ENCODE results near the gene ABTB2. TPM values are rescaled to one million over a fixed set of nuclear protein-coding genes. Genes with fewer than 3 reads are reported as not detected.

ABTB2 gene
- total and polyA plus RNA-seq, 2 experiments from 2014 or later = 2.6 to 12.1 TPM

DNA sequence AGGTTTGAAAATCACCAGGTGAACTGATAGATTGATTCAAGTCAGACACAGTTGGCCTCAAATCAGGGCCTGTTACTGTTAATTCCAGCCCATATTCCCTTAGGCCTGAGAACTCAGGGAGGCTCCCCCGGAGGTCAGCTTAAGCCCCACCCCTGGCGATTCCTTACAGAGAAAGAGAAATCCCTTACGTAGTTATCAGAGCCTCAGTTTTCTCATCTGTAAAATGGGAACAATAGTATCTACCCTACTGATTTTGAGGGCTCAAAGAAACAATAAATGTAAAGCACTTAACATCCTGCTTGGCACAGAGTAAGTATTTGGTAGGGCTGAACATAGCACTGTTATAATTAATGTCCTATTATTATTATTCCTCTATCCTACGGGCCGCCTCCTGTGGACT lies 158.3 kb downstream of the ABTB2 start:
- no peak overlapping the region for H3K4me2 ChIP-seq
- TF ChIP-seq JUNB (IDR thresholded peaks at IDR 0.05; ENCODE audit: unreplicated experiment) = no peak
- no peak for TF ChIP-seq ZNF331 (CRISPR knock-in tag; IDR thresholded peaks at IDR 0.05; ENCODE audit: low read depth)
- TF ChIP-seq, protein P1, sequence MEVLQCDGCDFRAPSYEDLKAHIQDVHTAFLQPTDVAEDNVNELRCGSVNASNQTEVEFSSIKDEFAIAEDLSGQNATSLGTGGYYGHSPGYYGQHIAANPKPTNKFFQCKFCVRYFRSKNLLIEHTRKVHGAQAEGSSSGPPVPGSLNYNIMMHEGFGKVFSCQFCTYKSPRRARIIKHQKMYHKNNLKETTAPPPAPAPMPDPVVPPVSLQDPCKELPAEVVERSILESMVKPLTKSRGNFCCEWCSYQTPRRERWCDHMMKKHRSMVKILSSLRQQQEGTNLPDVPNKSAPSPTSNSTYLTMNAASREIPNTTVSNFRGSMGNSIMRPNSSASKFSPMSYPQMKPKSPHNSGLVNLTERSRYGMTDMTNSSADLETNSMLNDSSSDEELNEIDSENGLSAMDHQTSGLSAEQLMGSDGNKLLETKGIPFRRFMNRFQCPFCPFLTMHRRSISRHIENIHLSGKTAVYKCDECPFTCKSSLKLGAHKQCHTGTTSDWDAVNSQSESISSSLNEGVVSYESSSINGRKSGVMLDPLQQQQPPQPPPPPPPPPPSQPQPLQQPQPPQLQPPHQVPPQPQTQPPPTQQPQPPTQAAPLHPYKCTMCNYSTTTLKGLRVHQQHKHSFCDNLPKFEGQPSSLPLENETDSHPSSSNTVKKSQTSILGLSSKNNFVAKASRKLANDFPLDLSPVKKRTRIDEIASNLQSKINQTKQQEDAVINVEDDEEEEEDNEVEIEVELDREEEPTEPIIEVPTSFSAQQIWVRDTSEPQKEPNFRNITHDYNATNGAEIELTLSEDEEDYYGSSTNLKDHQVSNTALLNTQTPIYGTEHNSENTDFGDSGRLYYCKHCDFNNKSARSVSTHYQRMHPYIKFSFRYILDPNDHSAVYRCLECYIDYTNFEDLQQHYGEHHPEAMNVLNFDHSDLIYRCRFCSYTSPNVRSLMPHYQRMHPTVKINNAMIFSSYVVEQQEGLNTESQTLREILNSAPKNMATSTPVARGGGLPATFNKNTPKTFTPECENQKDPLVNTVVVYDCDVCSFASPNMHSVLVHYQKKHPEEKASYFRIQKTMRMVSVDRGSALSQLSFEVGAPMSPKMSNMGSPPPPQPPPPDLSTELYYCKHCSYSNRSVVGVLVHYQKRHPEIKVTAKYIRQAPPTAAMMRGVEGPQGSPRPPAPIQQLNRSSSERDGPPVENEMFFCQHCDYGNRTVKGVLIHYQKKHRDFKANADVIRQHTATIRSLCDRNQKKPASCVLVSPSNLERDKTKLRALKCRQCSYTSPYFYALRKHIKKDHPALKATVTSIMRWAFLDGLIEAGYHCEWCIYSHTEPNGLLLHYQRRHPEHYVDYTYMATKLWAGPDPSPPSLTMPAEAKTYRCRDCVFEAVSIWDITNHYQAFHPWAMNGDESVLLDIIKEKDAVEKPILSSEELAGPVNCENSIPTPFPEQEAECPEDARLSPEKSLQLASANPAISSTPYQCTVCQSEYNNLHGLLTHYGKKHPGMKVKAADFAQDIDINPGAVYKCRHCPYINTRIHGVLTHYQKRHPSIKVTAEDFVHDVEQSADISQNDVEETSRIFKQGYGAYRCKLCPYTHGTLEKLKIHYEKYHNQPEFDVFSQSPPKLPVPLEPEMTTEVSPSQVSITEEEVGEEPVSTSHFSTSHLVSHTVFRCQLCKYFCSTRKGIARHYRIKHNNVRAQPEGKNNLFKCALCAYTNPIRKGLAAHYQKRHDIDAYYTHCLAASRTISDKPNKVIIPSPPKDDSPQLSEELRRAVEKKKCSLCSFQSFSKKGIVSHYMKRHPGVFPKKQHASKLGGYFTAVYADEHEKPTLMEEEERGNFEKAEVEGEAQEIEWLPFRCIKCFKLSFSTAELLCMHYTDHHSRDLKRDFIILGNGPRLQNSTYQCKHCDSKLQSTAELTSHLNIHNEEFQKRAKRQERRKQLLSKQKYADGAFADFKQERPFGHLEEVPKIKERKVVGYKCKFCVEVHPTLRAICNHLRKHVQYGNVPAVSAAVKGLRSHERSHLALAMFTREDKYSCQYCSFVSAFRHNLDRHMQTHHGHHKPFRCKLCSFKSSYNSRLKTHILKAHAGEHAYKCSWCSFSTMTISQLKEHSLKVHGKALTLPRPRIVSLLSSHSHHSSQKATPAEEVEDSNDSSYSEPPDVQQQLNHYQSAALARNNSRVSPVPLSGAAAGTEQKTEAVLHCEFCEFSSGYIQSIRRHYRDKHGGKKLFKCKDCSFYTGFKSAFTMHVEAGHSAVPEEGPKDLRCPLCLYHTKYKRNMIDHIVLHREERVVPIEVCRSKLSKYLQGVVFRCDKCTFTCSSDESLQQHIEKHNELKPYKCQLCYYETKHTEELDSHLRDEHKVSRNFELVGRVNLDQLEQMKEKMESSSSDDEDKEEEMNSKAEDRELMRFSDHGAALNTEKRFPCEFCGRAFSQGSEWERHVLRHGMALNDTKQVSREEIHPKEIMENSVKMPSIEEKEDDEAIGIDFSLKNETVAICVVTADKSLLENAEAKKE (CRISPR knock-in tag; IDR thresholded peaks at IDR 0.05) = no peak
- TF ChIP-seq EZH2 (IDR thresholded peaks at IDR 0.05; ENCODE audit: low read depth, unreplicated experiment) = no peak
- no peak for TF ChIP-seq EZH2phosphoT487 (IDR thresholded peaks at IDR 0.05; ENCODE audit: unreplicated experiment)
- TF ChIP-seq, protein P2, sequence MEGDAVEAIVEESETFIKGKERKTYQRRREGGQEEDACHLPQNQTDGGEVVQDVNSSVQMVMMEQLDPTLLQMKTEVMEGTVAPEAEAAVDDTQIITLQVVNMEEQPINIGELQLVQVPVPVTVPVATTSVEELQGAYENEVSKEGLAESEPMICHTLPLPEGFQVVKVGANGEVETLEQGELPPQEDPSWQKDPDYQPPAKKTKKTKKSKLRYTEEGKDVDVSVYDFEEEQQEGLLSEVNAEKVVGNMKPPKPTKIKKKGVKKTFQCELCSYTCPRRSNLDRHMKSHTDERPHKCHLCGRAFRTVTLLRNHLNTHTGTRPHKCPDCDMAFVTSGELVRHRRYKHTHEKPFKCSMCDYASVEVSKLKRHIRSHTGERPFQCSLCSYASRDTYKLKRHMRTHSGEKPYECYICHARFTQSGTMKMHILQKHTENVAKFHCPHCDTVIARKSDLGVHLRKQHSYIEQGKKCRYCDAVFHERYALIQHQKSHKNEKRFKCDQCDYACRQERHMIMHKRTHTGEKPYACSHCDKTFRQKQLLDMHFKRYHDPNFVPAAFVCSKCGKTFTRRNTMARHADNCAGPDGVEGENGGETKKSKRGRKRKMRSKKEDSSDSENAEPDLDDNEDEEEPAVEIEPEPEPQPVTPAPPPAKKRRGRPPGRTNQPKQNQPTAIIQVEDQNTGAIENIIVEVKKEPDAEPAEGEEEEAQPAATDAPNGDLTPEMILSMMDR (conservative IDR thresholded peaks at IDR 0.05; ENCODE audit: low read depth in 2 of 2) = no peak
- no peak for TF ChIP-seq CREB1 (CRISPR knock-in tag; IDR thresholded peaks at IDR 0.05; ENCODE audit: low read depth)
- TF ChIP-seq, protein P3, sequence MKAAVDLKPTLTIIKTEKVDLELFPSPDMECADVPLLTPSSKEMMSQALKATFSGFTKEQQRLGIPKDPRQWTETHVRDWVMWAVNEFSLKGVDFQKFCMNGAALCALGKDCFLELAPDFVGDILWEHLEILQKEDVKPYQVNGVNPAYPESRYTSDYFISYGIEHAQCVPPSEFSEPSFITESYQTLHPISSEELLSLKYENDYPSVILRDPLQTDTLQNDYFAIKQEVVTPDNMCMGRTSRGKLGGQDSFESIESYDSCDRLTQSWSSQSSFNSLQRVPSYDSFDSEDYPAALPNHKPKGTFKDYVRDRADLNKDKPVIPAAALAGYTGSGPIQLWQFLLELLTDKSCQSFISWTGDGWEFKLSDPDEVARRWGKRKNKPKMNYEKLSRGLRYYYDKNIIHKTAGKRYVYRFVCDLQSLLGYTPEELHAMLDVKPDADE (IDR thresholded peaks at IDR 0.05) = no peak
- H3K27me3 ChIP-seq (ENCODE audit: insufficient read depth) = no peaks in the 10 kb centered on the region
- H3K36me3 Mint-ChIP-seq (ENCODE audit: low read depth) = peaks cover 5% of the 10 kb centered on the region; the same call in 2 of the 3 replicates
- H3K4me3 Mint-ChIP-seq = no peak overlapping the region
- peaks cover 7% of the 10 kb centered on the region; the same call in 1 of the 2 replicates for H3K4me1 ChIP-seq (ENCODE audit: insufficient read depth)
- no peaks in the 10 kb centered on the region for H3K9me3 Mint-ChIP-seq
- ATAC-seq (no peak), DNase-seq (ENCODE audit: low spot score) (no peak)
- H3K79me2 ChIP-seq (replicated peaks; ENCODE audit: insufficient read depth) = no peaks in the 10 kb centered on the region
- no peaks in the 10 kb centered on the region for H3K9me2 ChIP-seq (ENCODE audit: insufficient read depth)
- H4K20me1 ChIP-seq (replicated peaks; ENCODE audit: insufficient read depth) = no peaks in the 10 kb centered on the region
- H3K4me1 Mint-ChIP-seq = peaks cover 37% of the 10 kb centered on the region
- H3K4me3 ChIP-seq = no peak overlapping the region
- no peaks in the 10 kb centered on the region for H3K36me3 ChIP-seq (ENCODE audit: insufficient read depth)
- no peak overlapping the region for H3K27ac ChIP-seq (ENCODE audit: low read depth)
- H3F3A ChIP-seq (replicated peaks; ENCODE audit: low read depth) = no peaks in the 10 kb centered on the region
- H2AFZ ChIP-seq = no peak overlapping the region
- peaks cover 8% of the 10 kb centered on the region for H3K27me3 Mint-ChIP-seq (ENCODE audit: insufficient read depth, low read depth, poor library complexity)
- H3K27ac Mint-ChIP-seq = no peak overlapping the region

Measured in GM23338 (cell line).